Fibroblast of pulmonary artery (primary cell): ENCODE measurements around the gene TBXA2R.

ENCODE experiments used
- DNase-seq: peaks from one replicate; pipeline ENCODE4 v3.0.0-alpha.2; 2010; ENCODE audit warnings: low read depth
- H3K4me3 ChIP-seq: replicated peaks from 2 replicates; pipeline ENCODE4 v1.5.1; 2011; ENCODE audit warnings: low read depth, mild to moderate bottlenecking, control low read depth, low read length, moderate library complexity
- CTCF ChIP-seq: IDR thresholded peaks from 2 replicates; pipeline ENCODE4 v1.5.1; 2011; ENCODE audit warnings: mild to moderate bottlenecking, control low read depth, low read length, inconsistent platforms; ENCODE audit errors: missing control alignments

Gene TBXA2R

DNA sequence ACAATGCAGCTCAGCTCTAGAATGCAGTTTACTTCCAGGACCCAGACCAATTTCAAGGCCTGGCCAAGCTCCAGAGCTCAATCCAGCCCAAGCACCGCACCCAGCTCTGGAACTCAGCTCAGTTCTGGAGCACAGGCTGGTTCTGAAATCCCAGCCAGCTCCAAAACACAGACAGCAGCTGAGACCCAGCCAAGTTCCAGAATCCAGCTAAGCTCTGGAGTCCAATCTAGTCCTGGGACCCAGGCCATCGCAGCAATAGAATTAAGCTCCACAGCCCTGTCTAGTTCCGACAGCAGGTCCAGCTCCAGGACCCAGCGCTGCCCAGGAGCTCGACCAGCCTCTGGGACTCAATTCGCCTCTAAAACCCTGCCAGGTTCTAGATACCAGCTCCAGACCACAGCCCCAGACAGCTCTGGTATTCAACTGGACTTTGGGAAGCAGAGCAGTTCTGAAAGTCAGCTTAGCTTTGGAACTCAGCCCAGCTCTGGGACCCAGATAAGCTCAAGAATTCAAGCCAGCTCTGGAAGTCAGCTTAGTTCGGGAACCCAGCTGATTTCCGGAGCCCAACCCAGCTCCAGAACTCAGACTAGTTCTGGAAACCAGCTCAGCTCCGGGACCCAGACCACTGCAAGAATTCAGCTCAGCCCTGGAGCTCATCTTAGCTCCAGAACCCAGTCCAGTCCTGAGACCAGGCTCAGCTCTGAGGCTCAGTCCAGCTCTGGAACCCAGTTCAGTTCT lies 14.6 kb downstream of the TBXA2R start:
- no peak for DNase-seq
- H3K4me3 ChIP-seq = no peak overlapping the region
- no peak for TF ChIP-seq CTCF

- no peak for TF ChIP-seq CTCF
- no peak for DNase-seq
- no peak overlapping the region for H3K4me3 ChIP-seq
Observed at GRCh38 chr19:3590991-3591659, 15.6 kb downstream of the TBXA2R start.

- TF ChIP-seq CTCF = no peak
- no peak overlapping the region for H3K4me3 ChIP-seq
- no peak for DNase-seq
Observed at GRCh38 chr19:3589949-3590348, 16.7 kb downstream of the TBXA2R start.

- no peak for TF ChIP-seq CTCF
- no peak overlapping the region for H3K4me3 ChIP-seq
- DNase-seq = no peak
Observed at GRCh38 chr19:3589439-3589838, 17.2 kb downstream of the TBXA2R start.

DNA sequence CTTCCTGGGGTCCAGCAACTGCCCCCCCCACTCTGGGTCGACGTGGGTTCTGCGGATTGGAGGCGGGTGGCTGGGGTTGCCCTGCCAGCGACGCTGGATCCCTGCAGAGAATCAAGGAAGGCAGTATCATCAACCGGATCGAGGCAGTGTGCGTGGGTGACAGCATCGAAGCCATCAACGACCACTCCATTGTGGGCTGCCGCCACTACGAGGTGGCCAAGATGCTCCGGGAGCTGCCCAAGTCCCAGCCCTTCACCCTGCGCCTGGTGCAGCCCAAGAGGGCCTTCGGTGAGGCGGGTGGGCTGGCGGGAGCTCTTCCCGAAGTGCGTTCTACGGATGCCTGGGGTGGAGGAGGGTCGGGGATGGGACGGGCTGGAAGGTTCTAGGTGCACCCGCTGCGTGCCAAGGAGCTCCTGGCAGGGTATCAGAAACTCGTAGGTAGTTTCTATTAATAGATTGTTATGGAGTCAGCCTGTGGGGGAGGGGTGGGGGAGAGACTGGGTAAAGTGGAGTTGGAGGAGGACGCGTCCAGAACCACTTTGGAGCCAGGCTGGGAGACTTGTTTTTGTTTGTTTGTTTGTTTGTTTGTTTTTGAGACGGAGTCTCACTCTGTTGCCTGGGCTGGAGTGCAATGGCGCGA lies 19.8 kb downstream of the TBXA2R start:
- no peak overlapping the region for H3K4me3 ChIP-seq
- TF ChIP-seq CTCF = no peak
- no peak for DNase-seq

- peak; percentile 47 for TF ChIP-seq CTCF
- H3K4me3 ChIP-seq = peak overlapping the region; percentile 14
- no peak for DNase-seq
Observed at GRCh38 chr19:3586127-3586626, 20.5 kb downstream of the TBXA2R start.
